ENCODE data around the gene ANGEL1. TPM values are rescaled to one million over a fixed set of nuclear protein-coding genes. Genes with fewer than 3 reads are reported as not detected.

ANGEL1 gene
- total RNA-seq, 1 experiment from 2014 or later, result 23.0 TPM

GRCh38 chr14:76778546-76779215 is 34.0 kb downstream of the ANGEL1 start:
- no peak for TF ChIP-seq CTCF (IDR thresholded peaks at IDR 0.05; ENCODE audit: insufficient read depth in 1 of 2, low read depth in 1 of 2, low read length in 1 of 2, severe bottlenecking in 1 of 2, unreplicated experiment in 1 of 2)
- H3K9me3 ChIP-seq, result no peaks in the 10 kb centered on the region
- no TSS peak for BruUV-seq (replicated peaks)
- ChIA-PET POLR2A (no interaction called here), CTCF (interaction anchor here (0.6 kb wide), 1 partner anchor 629 kb away, joined by 4 read pairs; no protein-coding TSS in a partner anchor)
- Mint-ChIP-seq H3K36me3 (ENCODE audit: insufficient read depth, unreplicated experiment) (peaks cover 7% of the 10 kb centered on the region), H3K27ac (ENCODE audit: unreplicated experiment) (no peak overlapping the region), H3K9me3 (ENCODE audit: unreplicated experiment) (no peaks in the 10 kb centered on the region), H3K4me1 (ENCODE audit: low read depth, unreplicated experiment) (no peaks in the 10 kb centered on the region), H3K27me3 (ENCODE audit: insufficient read depth, unreplicated experiment) (peaks cover 3% of the 10 kb centered on the region), H3K4me3 (ENCODE audit: unreplicated experiment) (no peak overlapping the region)
- H3K4me3 ChIP-seq (ENCODE audit: low read depth, low read length), result no peak overlapping the region
- no peaks in the 10 kb centered on the region for H3K36me3 ChIP-seq (ENCODE audit: control insufficient read depth, insufficient read depth, low read length)
- no peaks in the 10 kb centered on the region for H3K4me1 ChIP-seq
- DNase-seq, result no peak
- no peaks in the 10 kb centered on the region for H3K27me3 ChIP-seq (replicated peaks; ENCODE audit: control insufficient read depth, insufficient read depth, low read length)
- intact Hi-C loops (cut with micrococcal nuclease; ENCODE audit: unreplicated experiment), result no loop called here

- no peak overlapping the region for H3K4me3 Mint-ChIP-seq (ENCODE audit: unreplicated experiment)
- CTCF ChIA-PET, result interaction anchor here (0.6 to 1.0 kb wide), 2 partner anchors 33 to 630 kb away, joined by 3 to 4 read pairs; no protein-coding TSS in a partner anchor
- no peaks in the 10 kb centered on the region for H3K9me3 Mint-ChIP-seq (ENCODE audit: unreplicated experiment)
- POLR2A ChIA-PET, result no interaction called here
- no peaks in the 10 kb centered on the region for H3K27me3 ChIP-seq (replicated peaks; ENCODE audit: control insufficient read depth, insufficient read depth, low read length)
- no peak overlapping the region for H3K4me3 ChIP-seq (ENCODE audit: low read depth, low read length)
- no peak for DNase-seq
- no peak for TF ChIP-seq CTCF (IDR thresholded peaks at IDR 0.05; ENCODE audit: insufficient read depth in 1 of 2, low read depth in 1 of 2, low read length in 1 of 2, severe bottlenecking in 1 of 2, unreplicated experiment in 1 of 2)
- BruUV-seq (replicated peaks), result no TSS peak
- intact Hi-C loops (cut with micrococcal nuclease; ENCODE audit: unreplicated experiment), result no loop called here
- H3K27ac Mint-ChIP-seq (ENCODE audit: unreplicated experiment), result no peak overlapping the region
- H3K36me3 Mint-ChIP-seq (ENCODE audit: insufficient read depth, unreplicated experiment), result peaks cover 4% of the 10 kb centered on the region
- H3K27me3 Mint-ChIP-seq (ENCODE audit: insufficient read depth, unreplicated experiment), result peaks cover 3% of the 10 kb centered on the region
- H3K4me1 Mint-ChIP-seq (ENCODE audit: low read depth, unreplicated experiment), result no peaks in the 10 kb centered on the region
- H3K9me3 ChIP-seq, result no peaks in the 10 kb centered on the region
- H3K36me3 ChIP-seq (ENCODE audit: control insufficient read depth, insufficient read depth, low read length), result no peaks in the 10 kb centered on the region
- H3K4me1 ChIP-seq, result no peaks in the 10 kb centered on the region
Measured at GRCh38 chr14:76777721-76778120, 35.0 kb downstream of the ANGEL1 start.

GRCh38 chr14:76776428-76777251 is 36.0 kb downstream of the ANGEL1 start:
- Histone ChIP-seq H3K9me3 (no peaks in the 10 kb centered on the region), H3K27me3 (replicated peaks; ENCODE audit: control insufficient read depth, insufficient read depth, low read length) (no peaks in the 10 kb centered on the region), H3K4me3 (ENCODE audit: low read depth, low read length) (no peak overlapping the region), H3K36me3 (ENCODE audit: control insufficient read depth, insufficient read depth, low read length) (no peaks in the 10 kb centered on the region), H3K4me1 (no peaks in the 10 kb centered on the region)
- no peak overlapping the region for H3K4me3 Mint-ChIP-seq (ENCODE audit: unreplicated experiment)
- ChIA-PET CTCF (interaction anchor here (1.0 kb wide), 1 partner anchor 35 kb away, joined by 3 read pairs; no protein-coding TSS in a partner anchor), POLR2A (interaction anchor here (0.5 kb wide), 1 partner anchor 63 kb away, joined by 3 read pairs; no protein-coding TSS in a partner anchor)
- BruUV-seq (replicated peaks), result no TSS peak
- no peaks in the 10 kb centered on the region for H3K9me3 Mint-ChIP-seq (ENCODE audit: unreplicated experiment)
- DNase-seq, result peak; percentile 17 to 34
- H3K36me3 Mint-ChIP-seq (ENCODE audit: insufficient read depth, unreplicated experiment), result no peaks in the 10 kb centered on the region
- intact Hi-C loops (cut with micrococcal nuclease; ENCODE audit: unreplicated experiment), result no loop called here
- TF ChIP-seq CTCF (IDR thresholded peaks at IDR 0.05; ENCODE audit: insufficient read depth in 1 of 2, low read depth in 1 of 2, low read length in 1 of 2, severe bottlenecking in 1 of 2, unreplicated experiment in 1 of 2), result peak in 1 of 2 experiments; percentile 30
- H3K4me1 Mint-ChIP-seq (ENCODE audit: low read depth, unreplicated experiment), result no peaks in the 10 kb centered on the region
- peaks cover 3% of the 10 kb centered on the region for H3K27me3 Mint-ChIP-seq (ENCODE audit: insufficient read depth, unreplicated experiment)
- H3K27ac Mint-ChIP-seq (ENCODE audit: unreplicated experiment), result no peak overlapping the region

Data from Caco-2 (cell line).